ENCODE results near the gene DNAAF1.

DNA sequence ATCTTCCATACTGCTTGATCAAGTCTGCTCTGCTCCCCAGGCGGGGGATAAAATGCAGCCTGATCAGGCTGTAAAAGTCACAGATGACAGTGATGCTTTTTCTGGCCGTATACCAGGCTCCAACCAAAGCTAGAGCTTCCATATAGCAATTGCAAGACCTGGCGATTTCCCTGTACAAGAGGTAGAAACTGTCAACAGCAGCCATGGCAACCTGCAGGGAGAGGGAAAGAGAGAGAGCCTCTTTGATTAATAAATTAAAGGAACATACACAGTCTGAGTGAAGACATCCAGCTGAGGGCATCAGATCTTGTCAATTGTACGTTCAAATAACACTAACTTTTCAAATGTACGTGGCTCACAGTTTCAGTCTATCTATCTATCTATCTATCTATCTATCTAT, 14.0 kb upstream of the DNAAF1 start:
- TF ChIP-seq POLR2A (IDR thresholded peaks at IDR 0.05) (no peak), CTCF (IDR thresholded peaks at IDR 0.05) (no peak)
